ENCODE data around the gene SLC9A2.

SLC9A2 gene

DNA sequence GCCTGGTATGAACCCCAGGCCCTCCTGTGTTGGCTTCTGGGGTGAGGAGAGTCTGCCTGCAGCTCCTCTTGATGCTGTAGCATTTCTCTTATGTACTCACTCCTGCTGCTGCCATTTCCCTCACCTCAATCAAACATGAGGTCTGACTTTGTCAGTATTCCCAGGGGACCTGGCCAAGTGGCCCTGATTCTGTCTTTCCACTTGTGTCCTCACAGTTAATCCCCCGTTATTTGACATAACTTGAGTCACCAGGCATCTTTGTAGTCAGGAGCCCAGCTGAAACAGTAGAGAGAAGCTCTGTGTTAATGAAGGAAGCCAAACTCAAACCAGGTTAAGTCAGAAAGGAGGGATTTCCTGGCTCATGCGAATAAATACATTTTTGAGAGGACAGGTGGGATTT is 55.0 kb downstream of the SLC9A2 start:
- no peak for DNase-seq

DNA sequence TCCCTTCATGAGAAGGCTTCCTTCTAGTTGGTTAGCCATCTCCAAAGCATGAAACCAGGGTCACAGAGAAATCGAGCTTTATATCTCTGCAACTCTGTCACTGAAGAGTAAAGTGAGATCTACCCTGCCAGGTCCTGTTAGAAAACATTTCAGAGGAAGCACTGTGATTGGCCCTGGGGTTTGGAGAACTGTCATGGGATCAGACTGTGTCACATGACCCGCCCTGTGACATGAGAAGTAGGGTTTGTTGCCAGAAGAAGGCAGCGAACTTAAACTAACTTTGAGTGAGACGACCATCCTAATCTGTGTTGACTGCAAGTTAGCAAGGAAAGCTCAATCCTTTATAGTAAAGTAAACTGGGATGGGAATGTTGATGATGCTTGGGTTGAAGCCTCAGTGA is 55.5 kb downstream of the SLC9A2 start:
- DNase-seq = no peak

DNA sequence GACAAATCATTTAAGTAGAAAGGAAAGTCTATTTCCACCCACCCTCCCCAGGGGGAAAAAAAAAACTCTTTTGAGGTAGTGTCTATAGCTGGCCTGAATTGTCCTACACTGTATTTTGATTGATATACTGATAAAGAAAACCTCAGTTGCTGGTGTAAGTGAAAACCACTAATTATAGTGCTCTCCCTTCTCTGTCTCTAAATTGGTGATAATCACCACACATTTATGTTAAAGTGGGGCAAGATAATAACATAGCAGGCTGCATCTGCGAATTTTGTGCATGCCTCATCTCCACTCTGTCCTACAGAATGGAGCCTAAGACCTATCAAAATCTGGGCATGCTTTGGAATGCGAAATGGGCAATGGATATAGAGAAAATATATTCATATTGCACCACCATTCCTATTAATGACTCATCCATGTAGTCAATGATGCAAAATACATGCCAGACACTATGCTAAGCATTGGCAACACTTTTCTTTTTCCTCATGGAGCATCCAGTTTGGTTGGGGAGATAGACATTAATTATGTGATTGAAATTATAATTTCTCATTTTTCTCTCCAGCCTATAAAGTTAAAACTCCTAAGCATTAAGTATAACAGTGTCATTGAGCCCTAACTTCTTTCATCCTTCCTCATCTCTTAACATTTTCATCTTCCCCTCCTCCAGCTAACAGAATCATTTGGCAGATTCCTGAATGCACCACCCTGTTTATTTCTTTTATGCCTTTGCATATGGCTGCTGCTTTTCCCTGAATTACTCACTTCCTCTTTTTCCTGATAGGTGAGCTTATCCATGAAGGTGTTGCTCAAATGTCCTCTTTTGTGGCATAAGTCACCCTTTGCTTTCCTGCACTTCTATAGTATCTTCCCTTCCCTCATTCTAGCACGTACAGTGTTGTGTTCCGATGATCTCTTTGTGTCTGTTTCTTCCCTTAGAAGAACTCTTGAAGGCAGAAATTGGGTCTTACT is 58.2 kb downstream of the SLC9A2 start:
- DNase-seq = no peak

DNA sequence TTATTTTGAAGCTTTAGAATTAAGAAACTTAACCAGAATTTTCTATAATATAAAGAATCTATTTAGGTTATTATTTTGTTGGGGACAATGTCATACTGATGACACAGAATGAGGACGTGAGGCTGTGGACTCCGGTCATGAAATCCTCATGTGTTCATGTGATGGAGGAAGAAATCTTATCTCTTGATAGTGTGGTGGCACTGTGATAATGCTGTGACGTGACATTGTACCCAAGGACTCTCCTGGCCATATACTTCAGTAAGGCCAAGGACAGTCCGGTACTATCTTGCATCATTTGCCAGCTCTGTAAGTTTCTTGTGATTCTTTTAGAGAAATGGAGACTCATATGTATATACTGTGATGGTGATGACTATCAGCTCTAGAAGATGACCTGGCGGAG is 59.1 kb downstream of the SLC9A2 start:
- no peak for DNase-seq

DNA sequence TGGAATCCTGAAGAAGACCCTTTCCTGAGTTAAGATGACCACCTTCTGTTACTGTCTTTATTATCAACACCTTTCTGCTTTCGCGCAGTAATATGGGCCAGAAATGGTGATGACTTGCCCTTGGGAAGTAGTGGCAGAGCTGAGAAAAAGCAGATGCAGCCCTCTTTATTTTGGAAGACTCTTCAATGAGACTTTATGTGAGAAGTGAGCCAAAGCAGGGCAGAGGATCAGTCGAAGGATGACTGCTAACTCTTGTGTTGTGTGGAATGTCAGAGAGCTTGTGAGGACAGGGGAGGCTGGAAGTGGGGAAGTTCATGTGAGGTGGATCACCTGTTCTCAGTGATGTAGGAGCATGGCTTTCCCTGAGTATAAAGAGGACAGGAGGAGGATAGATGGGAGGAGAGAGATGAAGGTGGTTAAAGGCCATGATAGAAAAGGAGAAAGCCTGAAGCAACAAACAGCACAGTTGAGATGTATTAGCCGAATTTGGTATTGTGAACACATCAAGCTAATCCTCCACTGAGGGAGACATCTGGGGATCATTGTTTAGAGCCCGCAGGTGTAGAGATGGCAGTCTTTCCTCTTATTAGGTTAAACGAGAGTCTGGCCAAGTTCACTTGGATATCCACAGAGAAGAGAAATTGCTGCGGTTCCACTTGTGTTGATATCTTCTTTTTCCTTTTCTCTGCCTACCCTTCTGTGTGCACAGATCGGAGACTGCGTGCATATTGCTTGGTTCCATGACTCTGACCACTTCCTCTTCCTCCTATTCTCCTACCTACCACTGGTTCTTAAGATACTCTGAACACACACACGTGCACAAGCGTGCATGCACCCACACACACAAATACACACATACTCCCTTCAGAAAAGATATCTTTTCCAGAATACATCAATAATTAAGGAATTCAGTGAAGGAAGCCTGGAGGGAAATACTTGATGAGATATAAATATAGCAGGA is 67.4 kb downstream of the SLC9A2 start:
- DNase-seq = peak in 2 of 6 experiments; percentile 7 to 21

DNA sequence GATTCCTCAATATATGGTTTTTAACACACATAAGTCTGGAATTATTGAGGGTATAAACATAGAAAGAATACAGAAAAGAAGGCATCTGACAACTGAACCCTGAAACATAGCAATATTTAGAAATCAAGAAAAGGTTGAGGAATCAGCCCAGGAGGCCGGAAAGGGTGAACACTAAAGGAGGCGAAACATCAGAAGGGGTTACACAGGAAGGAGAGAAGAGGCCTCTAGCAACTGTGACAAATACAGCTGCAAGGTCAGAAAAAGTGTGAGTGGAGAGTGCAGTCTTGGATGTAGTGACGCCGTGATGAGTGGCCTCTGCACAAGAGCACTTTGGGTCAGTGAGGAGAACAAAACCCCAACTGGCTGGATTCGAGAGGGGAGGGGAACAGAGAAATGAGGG is 70.7 kb downstream of the SLC9A2 start:
- DNase-seq = no peak

DNA sequence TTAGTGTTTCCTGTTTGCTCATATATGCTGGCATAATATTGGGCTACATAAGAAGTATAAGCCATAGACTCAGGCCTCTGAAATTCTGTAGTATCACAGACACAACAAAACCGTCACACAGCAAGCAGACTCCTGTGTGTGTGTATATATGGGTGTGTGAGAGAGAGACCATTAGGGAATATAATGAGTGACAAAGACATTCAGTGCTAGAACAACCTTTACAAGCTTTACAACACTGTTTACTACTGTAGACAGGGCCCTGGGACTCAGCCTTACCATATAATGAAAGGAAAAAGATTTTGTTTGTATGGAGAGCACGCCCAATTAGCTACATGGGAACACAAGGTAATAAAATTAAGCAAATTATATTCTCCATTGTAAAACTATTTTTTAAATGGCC is 77.1 kb downstream of the SLC9A2 start:
- no peak for DNase-seq

DNA sequence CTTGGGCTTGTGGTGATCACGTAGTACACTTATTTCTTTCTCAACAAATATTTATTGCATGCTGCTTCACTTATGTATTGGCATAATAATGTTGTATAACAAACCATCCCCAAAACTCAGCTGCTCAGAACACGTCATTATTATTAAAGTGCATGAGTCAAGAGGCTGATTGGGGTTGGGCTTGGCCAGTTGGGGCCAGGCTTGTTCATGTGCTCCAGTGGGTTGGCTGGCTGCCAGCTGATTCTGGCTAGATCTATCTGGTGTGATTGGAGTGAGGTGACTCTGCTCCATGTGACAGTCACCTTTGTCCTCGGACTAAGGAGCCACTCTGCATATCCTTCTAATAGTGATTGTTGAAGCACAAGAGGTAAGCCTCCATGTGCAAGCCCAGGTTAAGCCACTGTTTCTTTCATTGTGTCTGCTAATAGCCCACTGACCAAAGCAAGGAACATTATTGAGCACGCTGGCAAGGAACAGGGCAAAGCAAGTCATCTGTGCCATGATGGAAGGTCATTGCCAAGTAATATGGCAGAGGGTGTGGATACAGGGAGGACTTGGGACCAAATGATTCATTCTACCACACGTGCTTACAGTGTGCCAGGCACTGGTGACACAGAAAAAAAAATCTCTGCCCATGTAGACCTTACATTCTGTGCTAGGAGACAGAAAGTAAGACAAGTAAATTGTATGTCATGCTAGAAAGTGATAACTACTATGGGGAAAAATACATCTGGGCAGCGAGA is 79.2 kb downstream of the SLC9A2 start:
- DNase-seq = no peak

DNA sequence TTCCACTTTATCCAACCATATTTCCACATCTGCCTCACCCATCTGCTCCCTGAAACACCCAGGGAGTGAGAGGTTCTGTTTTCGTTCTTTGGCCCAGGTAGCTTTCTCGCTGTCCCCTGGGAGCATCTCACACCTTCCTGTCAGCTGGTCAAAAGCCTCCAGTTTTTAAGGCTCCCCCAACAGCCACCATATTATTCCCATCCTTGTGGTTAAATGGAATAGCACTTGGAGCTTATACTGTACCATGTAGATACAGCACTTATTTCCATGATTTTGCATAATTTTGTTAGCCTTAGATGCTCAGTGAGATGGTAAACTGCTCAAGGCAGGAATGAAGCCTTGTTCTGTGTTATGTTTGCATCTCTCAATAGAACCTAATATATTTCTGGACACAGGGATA is 84.0 kb downstream of the SLC9A2 start:
- no peak for DNase-seq

DNA sequence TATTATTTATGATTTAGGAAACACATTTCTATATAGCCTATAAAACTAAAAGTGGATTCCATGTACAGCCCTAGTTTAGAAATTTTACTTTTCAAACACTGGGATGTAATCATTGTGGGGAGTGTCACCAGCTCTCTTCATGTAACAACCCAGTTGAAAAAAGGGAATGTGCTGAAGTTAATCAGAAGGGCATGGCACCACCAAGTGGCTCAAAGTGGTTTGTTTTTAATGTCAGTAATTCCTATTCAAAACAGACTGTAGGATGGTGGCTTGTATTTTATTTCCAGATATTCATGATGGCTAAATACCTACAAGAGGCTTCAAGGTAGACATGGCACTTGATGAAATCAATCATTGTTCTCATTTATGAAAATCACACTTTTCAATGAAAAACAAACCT is 84.4 kb downstream of the SLC9A2 start:
- peak in 1 of 6 experiments; percentile 1 for DNase-seq

DNA sequence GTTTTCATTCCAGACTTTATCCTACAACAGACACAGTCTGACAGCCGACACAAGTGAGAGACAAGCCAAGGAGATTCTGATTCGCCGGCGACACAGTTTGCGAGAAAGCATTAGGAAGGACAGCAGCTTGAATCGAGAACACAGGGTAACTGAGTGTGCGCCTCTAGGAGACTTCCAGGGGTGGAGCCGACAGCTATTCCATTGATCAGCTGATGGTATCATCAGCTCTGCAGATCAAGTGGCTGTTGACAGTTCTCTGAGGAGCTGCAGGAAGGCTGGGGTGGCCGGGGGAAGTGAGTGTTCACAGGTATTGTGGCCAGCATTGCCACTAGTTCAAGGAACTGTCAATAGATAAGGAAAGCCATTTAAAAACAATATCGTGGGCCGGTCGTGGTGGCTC is 85.2 kb downstream of the SLC9A2 start:
- no peak for DNase-seq

DNA sequence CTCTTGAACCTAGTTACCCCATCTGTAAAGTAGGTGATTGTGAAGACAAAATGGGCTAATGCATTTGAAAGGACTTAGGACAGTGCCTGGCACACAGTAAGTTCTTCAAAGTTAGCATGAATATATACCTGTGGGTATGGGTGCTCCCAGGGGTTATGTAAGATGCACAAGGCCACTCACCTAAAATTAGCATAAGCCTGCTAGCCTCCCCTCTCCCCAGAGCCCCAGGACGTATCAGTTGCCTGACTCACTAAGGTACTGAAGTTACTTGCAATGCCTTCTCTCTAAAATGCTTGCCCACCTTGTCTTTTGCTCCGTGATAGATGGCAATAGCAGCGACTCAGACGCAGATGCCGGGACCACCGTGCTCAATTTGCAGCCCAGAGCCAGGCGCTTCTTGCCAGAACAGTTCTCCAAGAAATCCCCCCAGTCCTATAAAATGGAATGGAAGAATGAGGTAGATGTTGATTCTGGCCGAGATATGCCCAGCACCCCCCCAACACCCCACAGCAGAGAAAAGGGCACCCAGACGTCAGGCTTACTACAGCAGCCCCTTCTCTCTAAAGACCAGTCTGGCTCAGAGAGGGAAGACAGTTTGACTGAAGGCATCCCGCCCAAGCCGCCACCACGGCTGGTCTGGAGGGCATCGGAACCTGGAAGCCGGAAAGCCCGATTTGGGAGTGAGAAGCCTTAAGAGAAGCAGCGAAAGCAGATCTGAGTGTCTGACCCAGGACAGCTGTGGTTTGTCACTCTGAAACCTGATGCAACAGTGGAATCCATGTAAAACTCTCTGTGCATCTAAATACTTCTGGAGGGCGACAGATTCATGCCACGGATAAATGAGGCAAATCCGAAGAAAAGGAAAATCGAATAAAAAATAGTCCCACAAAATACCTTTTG is 88.7 kb downstream of the SLC9A2 start:
- DNase-seq = no peak

DNA sequence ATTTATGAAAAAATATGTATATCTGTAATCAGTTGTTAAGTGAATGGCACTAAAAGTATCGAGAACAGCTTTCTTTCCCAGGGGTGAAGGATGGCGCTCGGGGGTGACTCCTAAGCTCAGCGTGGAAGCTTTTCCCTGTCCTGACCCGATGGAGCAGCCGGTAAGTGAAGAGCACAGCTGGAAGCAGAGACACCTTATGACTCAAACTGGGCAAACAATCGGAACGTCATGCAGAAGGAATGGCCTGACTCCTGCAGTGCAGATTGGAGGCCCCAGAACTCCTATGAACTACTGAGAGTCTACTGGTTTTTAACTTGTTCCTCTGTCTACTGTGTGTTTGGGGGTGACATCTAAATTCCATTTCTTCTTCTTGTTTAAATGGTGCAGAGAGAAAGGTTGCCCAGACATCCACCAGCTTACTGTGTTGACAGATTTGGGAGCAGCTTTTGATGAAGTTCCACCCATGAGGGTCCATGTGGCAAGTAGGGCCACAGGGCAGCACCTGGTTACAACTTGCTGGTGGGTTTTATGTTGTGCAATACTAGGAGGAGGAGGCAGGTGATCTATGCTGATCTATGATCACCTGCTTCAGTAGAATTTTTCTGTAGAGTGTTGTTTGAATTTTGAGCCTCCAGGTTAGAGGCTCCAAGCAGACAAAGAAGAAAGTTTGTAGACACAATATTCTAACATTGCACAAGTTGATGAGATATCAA is 89.7 kb downstream of the SLC9A2 start:
- no peak for DNase-seq

DNA sequence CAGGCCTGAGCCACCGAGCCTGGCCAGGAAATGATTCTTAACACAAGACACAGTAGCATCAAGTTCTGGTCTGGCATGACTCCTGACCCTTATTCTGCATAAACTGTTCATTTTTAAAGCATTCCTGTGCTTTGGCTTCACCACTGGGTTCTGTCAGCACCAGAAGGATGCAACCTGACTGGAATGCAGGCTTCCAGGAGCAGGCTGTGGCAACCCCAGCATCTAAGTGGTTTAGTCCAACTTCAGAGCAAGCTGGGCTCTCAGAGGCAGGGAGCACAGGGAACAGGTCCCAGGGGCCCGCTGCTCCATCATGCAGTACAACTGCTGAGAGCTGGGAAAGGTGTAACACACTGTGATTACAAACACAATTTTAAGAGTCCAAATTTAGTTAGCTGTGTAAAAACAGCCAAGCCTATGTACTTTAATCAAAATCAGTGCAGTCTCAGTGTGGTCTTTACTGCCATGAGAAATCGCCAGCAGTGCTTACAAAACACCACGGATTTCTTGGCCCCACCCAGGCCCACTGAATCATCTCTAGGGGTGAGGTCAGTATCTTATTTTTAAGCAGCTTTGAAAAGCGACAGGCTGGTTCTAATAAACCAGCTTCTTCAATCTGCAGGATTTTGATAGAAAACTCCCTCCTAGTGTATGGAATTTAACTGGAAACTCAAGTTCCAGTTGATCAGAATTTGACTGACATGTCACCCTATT is 98.1 kb downstream of the SLC9A2 start:
- no peak for DNase-seq

DNA sequence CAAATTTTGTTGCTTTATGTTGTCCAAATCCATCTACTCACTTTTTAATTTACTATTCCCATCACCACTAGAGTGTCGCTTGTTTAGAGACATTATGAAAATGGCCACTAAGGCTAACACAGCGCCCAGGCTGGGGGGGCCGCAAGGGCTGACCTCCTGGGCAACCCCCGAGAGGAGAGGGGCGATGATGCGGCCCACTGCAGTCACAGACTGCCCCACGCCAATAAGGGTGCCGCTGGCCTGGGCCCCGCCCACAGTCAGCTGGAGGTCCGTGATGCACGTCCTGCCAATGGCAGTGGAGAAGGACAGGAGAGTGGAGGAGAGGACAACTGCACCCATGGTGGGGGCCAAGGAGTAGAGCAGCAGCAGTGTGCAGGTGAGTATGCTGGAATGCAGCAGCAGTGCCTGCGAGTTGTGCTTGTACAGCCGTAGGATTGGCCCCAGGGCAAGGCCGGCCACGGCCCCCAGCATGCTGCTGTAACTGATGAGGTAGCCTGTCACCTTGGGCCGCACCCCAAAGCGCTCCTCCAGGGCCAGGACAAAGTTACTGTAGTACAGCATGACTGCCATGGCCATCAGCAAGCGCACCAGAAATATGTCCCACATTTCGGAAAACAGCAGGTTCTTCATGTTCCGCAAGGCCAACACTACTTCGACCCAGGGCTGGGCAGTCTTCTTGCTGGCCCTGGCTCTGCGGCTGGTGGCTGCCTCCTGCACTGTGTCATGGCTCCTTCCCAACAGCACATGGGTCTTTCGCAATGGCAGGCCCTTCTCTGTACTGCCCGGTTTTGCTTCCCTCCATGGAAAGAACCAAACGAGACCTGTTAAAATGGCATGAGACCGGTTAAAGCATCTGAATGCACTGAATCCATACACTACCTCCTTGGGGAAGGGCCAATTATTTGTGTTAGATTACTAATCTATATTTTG is 99.3 kb downstream of the SLC9A2 start:
- no peak for DNase-seq

DNA sequence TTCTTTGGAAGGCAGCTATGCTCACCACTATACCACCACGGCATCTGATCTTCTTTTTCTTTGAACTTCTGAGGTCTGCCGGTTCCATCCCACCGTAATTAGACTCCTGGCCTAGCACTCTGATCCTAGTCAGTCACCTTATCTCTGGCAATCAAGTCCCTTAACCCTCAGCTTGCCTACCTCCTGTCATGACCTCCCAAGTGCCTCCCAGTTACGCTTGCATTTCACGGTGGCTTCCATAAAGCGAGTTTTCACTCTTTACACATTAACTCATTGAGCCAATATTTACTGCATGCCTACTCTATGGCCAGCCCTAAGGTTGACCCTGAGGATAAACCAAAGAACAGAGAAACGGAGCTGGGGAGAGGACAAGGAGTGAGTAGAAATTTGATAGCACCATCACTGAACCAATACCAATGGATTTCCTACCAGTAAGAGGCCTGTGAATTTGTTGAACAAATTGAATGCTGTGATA is 104.7 kb downstream of the SLC9A2 start:
- DNase-seq = no peak

DNA sequence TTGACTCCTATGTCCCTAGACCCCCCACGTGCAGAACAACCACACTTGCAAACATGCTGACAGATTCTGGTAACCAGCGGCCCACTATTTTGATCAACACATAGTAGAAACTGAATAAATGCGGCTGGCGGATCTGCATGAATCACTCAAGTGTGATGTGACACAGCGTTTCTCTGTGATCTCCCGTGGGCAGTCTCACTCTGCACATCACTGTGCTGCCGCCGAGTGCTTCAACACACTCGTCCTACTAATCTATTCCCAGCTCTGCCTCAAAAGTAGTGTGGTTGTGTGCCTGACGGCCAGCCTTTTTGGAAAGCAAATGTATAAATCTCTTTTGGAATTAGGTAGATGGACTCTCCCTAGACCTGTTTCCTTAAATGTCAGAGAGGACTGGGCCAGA is 105.2 kb downstream of the SLC9A2 start:
- no peak for DNase-seq

DNA sequence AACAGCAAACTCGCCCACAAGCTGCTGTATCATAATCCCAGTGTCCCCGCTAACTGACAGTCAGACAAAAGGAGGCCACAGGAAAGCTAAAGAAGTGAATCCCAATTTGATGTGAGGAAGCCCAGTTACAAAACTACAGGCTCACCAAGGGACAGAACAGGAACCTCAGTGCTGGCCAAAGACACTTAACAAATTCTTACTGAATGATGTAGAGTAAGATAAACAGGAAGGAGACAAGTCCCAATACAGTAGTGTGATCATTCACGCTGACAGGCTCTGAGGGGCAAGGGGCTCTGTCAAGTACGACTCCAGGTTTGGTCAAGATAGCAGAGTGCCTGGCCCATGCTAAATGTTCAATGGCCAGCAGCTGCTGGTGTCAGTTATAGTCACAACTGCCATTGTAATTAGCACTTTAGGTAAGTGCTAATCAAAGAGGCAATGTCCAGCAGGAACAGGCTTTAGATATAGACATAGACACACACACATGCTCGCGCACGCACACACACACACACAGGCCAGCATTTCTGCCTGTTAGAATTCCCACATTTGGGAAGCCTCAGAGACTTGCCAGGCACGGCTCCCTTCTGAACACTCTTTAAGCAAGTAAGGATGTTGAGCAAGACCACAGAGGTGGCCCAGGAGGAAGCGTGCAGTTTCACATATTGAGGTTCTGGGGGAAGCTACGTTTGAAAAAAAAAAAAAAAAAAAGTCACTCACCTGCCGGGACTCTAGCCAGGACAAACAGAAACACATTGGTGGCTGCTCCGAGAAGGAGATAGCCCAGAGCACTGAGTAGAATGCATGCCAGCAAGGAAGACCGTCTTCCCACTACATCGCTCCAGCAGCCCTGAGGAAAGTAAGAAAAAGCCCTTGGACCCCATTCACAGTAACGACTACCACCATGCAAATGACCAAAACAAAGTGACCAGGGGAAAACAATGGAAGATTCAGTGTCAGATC is 107.1 kb downstream of the SLC9A2 start:
- no peak for DNase-seq

Measured in stimulated activated naive CD4-positive, alpha-beta T cell (primary cell).